ENCODE data around the gene DAP. TPM values are rescaled to one million over a fixed set of nuclear protein-coding genes. Genes with fewer than 3 reads are reported as not detected.
"Not testable (repeated sequence)": the region's sequence is repeated elsewhere in the genome, so short reads cannot be mapped to it uniquely, and the experiment has no call there.

DAP gene
- total and polyA plus RNA-seq, 2 of the 4 experiments (the other 2 are of a cell fraction): 49.6 to 189 TPM

- H3K4me1 ChIP-seq (ENCODE audit: control insufficient read depth, insufficient read depth, low read length); H4K20me1 ChIP-seq (ENCODE audit: insufficient read depth, low read length); dilution Hi-C loops (cut with HindIII; ENCODE audit: low sequenced_read_pairs, unreplicated experiment); ATAC-seq (ENCODE audit: low read depth); POLR2A ChIA-PET (ENCODE audit: unreplicated experiment); H3K79me1 ChIP-seq (ENCODE audit: low read depth in 1 of 2, low read length in 2 of 2); H3K9ac ChIP-seq (ENCODE audit: low read depth, low read length); H3K23ac ChIP-seq (ENCODE audit: low read depth, low read length); H4K5ac ChIP-seq (ENCODE audit: low read depth, low read length); H3K9me1 ChIP-seq (ENCODE audit: insufficient read depth, low read length); intact Hi-C loops (cut with micrococcal nuclease); H2AK5ac ChIP-seq (ENCODE audit: low read depth, low read length); H4K91ac ChIP-seq (ENCODE audit: insufficient read depth, low read depth, low read length); BruUV-seq (replicated peaks); H3K27me3 ChIP-seq (ENCODE audit: control insufficient read depth, insufficient read depth, low read length); H3K4me3 ChIP-seq (ENCODE audit: insufficient read depth, low read depth, low read length); in situ Hi-C loops (cut with MboI; ENCODE audit: low sequenced_read_pairs); H3K4me2 ChIP-seq (ENCODE audit: low read depth, low read length); H3K27ac ChIP-seq (ENCODE audit: insufficient read depth, low read length); H4K8ac ChIP-seq (ENCODE audit: low read depth in 2 of 2, low read length in 2 of 2); H2BK120ac ChIP-seq (ENCODE audit: low read depth, low read length); H3K9me3 ChIP-seq (ENCODE audit: control insufficient read depth, insufficient read depth, low read length); H3K14ac ChIP-seq (replicated peaks; ENCODE audit: low read depth, low read length); H3K56ac ChIP-seq (ENCODE audit: extremely low read depth, insufficient read depth, low read length); H2BK20ac ChIP-seq (ENCODE audit: low read depth, low read length); CTCF ChIA-PET; H2AFZ ChIP-seq (replicated peaks; ENCODE audit: low read length, poor library complexity); H3K18ac ChIP-seq (ENCODE audit: low read depth, low read length); H2BK5ac ChIP-seq (ENCODE audit: low read depth, low read length, poor library complexity, severe bottlenecking); H2BK15ac ChIP-seq (ENCODE audit: low read depth, low read length); H3K36me3 ChIP-seq (ENCODE audit: control insufficient read depth, insufficient read depth, low read length); H3K4ac ChIP-seq (ENCODE audit: low read depth, low read length); DNase-seq; H2AK9ac ChIP-seq (replicated peaks; ENCODE audit: low read depth, low read length, poor library complexity): not testable (repeated sequence)
- 85% methylated on average over 5 of the region's 7 CpGs; no CpG with 5 or more reads in 1 of the 2 experiments for WGBS, 2 experiments (ENCODE audit: extremely low coverage in 2 of 2, insufficient read length in 1 of 2)
Observed at GRCh38 chr5:10780208-10780607, 19.2 kb upstream of the DAP start.
